ENCODE data around the gene CROT. TPM values are rescaled to one million over a fixed set of nuclear protein-coding genes. Genes with fewer than 3 reads are reported as not detected.

CROT gene
- polyA plus RNA-seq, 2 of the 4 experiments (the other 2 are of a cell fraction): 12.3 to 18.2 TPM

DNA sequence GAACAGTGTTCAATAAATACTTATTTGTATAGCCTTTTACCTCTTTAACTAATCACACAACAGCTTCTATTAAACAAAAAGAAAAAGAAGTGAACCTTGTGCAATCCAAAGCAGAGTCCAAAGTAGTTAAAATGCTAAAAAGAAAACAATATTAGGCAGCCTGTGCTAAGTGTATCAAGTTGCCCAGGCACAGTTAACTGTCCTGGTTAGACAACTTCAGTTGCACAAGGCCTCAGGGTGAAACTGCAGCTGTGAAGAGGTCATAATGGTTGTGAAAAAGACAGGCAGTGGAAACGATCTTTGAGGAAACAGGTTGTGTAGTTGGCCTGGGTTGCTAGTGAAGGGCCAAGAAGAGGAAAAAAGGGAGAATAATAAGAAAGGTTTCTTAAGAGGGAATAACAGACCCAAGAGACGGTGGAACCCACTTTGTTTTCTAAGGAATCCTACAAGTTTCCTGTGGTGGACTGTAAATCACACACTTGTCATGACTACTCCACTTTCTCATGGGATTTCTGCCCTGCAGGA is 6.0 kb upstream of the CROT start:
- no peak for DNase-seq (ENCODE audit: low read depth in 1 of 2, low spot score in 1 of 2)
- H3K4me3 ChIP-seq: no peak overlapping the region
- FAIRE-seq: no peak
- no peak for ATAC-seq
- H3K4me2 ChIP-seq: no peak overlapping the region
- TF ChIP-seq NFE2L2 (conservative IDR thresholded peaks at IDR 0.05; ENCODE audit: low read length) (no peak), ZSCAN20 (CRISPR knock-in tag; IDR thresholded peaks at IDR 0.05) (no peak), ELK1 (IDR thresholded peaks at IDR 0.05; ENCODE audit: low read depth, low read length) (no peak), EHMT2 (IDR thresholded peaks at IDR 0.05; ENCODE audit: low read depth) (no peak), HOXA7 (CRISPR knock-in tag; IDR thresholded peaks at IDR 0.05) (no peak), EHF (CRISPR knock-in tag; IDR thresholded peaks at IDR 0.05) (no peak), JUNB (IDR thresholded peaks at IDR 0.05) (no peak), RARB (CRISPR knock-in tag; IDR thresholded peaks at IDR 0.05) (no peak), TFCP2L1 (CRISPR knock-in tag; IDR thresholded peaks at IDR 0.05) (no peak)
- TF ChIP-seq, protein P1, sequence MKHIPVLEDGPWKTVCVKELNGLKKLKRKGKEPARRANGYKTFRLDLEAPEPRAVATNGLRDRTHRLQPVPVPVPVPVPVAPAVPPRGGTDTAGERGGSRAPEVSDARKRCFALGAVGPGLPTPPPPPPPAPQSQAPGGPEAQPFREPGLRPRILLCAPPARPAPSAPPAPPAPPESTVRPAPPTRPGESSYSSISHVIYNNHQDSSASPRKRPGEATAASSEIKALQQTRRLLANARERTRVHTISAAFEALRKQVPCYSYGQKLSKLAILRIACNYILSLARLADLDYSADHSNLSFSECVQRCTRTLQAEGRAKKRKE (CRISPR knock-in tag; IDR thresholded peaks at IDR 0.05; ENCODE audit: low read depth): no peak
- 50% methylated on average over 2 of the region's 2 CpGs for WGBS (ENCODE audit: missing lambda C conversion rate)
- no peaks in the 10 kb centered on the region for H3K9me3 ChIP-seq
- ChIA-PET CTCF (interaction anchor here (0.6 to 0.8 kb wide), 2 partner anchors 13 to 347 kb away, joined by 3 read pairs; no protein-coding TSS in a partner anchor), POLR2A (no interaction called here)
- H3K4me1 ChIP-seq: peaks cover 14% of the 10 kb centered on the region
- no peak overlapping the region for H3K27ac ChIP-seq

- POLR2A ChIA-PET: no interaction called here
- TF ChIP-seq CHD2 (IDR thresholded peaks at IDR 0.05; ENCODE audit: low read length, partially characterized antibody) (no peak), RFX5 (IDR thresholded peaks at IDR 0.05) (no peak), CHD4 (IDR thresholded peaks at IDR 0.05; ENCODE audit: borderline replicate concordance) (no peak)
- Histone ChIP-seq H3K4me3 (no peak overlapping the region), H3K27ac (no peak overlapping the region), H3K4me2 (no peak overlapping the region), H3K4me1 (peaks cover 19% of the 10 kb centered on the region), H3K9me3 (no peaks in the 10 kb centered on the region)
- DNase-seq (ENCODE audit: low read depth in 1 of 2, low spot score in 1 of 2) (no peak), FAIRE-seq (no peak), ATAC-seq (no peak)
- 99% methylated on average over 2 of the region's 2 CpGs for WGBS (ENCODE audit: missing lambda C conversion rate)
- CTCF ChIA-PET: no interaction called here
Observed at GRCh38 chr7:87341441-87341840, 4.0 kb upstream of the CROT start.

DNA sequence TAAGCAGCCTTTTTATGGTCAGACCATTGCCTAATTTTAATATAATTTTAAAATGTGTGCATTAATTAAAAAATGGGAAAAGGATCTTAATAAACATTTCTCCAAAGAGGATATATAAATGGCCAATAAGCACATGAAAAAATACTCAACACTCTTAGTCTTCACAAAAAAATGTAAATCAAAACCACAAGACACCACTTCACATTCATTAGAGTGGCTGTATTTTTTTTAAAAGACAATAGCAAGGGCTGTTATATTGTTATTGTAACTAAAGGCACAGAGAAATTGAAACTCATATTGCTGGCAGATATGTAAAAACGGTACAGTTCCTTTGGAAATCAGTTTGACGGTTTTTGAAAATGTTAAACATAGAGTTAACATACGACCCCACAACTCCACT is 3.2 kb upstream of the CROT start:
- no peak overlapping the region for H3K4me2 ChIP-seq
- 66% methylated on average over 3 of the region's 3 CpGs for WGBS (ENCODE audit: missing lambda C conversion rate)
- DNase-seq (ENCODE audit: low read depth in 1 of 2, low spot score in 1 of 2) (no peak), ATAC-seq (no peak), FAIRE-seq (no peak)
- H3K4me1 ChIP-seq: peaks cover 21% of the 10 kb centered on the region
- H3K9me3 ChIP-seq: no peaks in the 10 kb centered on the region
- TF ChIP-seq NPAS2 (CRISPR knock-in tag; IDR thresholded peaks at IDR 0.05; ENCODE audit: borderline replicate concordance) (no peak), RAD21 (conservative IDR thresholded peaks at IDR 0.05 in 1 of 2, IDR thresholded peaks at IDR 0.05 in 1 of 2) (no peak), KDM1A (IDR thresholded peaks at IDR 0.05; ENCODE audit: low read depth) (no peak), PHF8 (IDR thresholded peaks at IDR 0.05; ENCODE audit: borderline replicate concordance, low read depth) (no peak), RFX5 (IDR thresholded peaks at IDR 0.05) (no peak), NR3C1 (IDR thresholded peaks at IDR 0.05) (no peak), EHMT2 (IDR thresholded peaks at IDR 0.05; ENCODE audit: low read depth) (no peak), POLR2AphosphoS2 (conservative IDR thresholded peaks at IDR 0.05; ENCODE audit: low read length) (no peak), MYC (IDR thresholded peaks at IDR 0.05; ENCODE audit: borderline replicate concordance, low read length) (no peak), HOXA7 (CRISPR knock-in tag; IDR thresholded peaks at IDR 0.05) (no peak), HES2 (IDR thresholded peaks at IDR 0.05) (no peak), CHD2 (IDR thresholded peaks at IDR 0.05; ENCODE audit: low read length, partially characterized antibody) (no peak), ZNF302 (CRISPR knock-in tag; IDR thresholded peaks at IDR 0.05) (no peak), KDM5A (IDR thresholded peaks at IDR 0.05) (no peak)
- TF ChIP-seq, protein P2, sequence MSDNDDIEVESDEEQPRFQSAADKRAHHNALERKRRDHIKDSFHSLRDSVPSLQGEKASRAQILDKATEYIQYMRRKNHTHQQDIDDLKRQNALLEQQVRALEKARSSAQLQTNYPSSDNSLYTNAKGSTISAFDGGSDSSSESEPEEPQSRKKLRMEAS (IDR thresholded peaks at IDR 0.05): no peak
- CTCF ChIA-PET: no interaction called here
- H3K4me3 ChIP-seq: no peak overlapping the region
- no peak overlapping the region for H3K27ac ChIP-seq
- POLR2A ChIA-PET: no interaction called here
